Measurements from ENCODE around the gene TMEM109.

The TMEM109 gene

GRCh38 chr11:60919956-60920355, 6.0 kb downstream of the TMEM109 start:
- H3K4me3 ChIP-seq (replicated peaks; ENCODE audit: low read depth, low read length) = no peak overlapping the region
- H3K36me3 ChIP-seq (ENCODE audit: control insufficient read depth, insufficient read depth, low read length) = peaks cover 20% of the 10 kb centered on the region
- TF ChIP-seq CTCF (IDR thresholded peaks at IDR 0.05; ENCODE audit: insufficient read depth, low read length, poor library complexity, severe bottlenecking) = no peak
- no peaks in the 10 kb centered on the region for H3K27me3 ChIP-seq (replicated peaks; ENCODE audit: control insufficient read depth, insufficient read depth, low read length)
- no peak for DNase-seq (ENCODE audit: extremely low read depth, insufficient read length)

- no peak for TF ChIP-seq CTCF (IDR thresholded peaks at IDR 0.05; ENCODE audit: insufficient read depth, low read length, poor library complexity, severe bottlenecking)
- no peak for DNase-seq (ENCODE audit: extremely low read depth, insufficient read length)
- Histone ChIP-seq H3K4me3 (replicated peaks; ENCODE audit: low read depth, low read length) (no peak overlapping the region), H3K27me3 (replicated peaks; ENCODE audit: control insufficient read depth, insufficient read depth, low read length) (no peaks in the 10 kb centered on the region), H3K36me3 (ENCODE audit: control insufficient read depth, insufficient read depth, low read length) (peaks cover 20% of the 10 kb centered on the region)
Observed at GRCh38 chr11:60921259-60921658, 7.3 kb downstream of the TMEM109 start.

DNA sequence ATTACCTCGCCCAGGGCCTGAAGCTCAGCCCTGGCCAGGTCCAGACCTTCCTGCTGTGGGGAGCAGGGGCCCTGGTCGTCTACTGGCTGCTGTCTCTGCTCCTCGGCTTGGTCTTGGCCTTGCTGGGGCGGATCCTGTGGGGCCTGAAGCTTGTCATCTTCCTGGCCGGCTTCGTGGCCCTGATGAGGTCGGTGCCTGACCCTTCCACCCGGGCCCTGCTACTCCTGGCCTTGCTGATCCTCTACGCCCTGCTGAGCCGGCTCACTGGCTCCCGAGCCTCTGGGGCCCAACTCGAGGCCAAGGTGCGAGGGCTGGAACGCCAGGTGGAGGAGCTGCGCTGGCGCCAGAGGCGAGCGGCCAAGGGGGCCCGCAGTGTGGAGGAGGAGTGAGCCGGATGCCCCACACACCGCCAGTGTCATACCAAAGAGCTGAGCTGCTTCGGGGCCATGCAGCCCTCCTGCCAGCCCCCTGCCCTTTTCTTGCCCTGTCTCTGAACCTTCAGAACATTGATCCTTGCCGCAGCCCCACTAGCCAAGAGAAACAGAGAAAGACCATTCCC, 7.9 kb downstream of the TMEM109 start:
- DNase-seq (ENCODE audit: extremely low read depth, insufficient read length) = no peak
- peaks cover 20% of the 10 kb centered on the region for H3K36me3 ChIP-seq (ENCODE audit: control insufficient read depth, insufficient read depth, low read length)
- no peak for TF ChIP-seq CTCF (IDR thresholded peaks at IDR 0.05; ENCODE audit: insufficient read depth, low read length, poor library complexity, severe bottlenecking)
- no peaks in the 10 kb centered on the region for H3K27me3 ChIP-seq (replicated peaks; ENCODE audit: control insufficient read depth, insufficient read depth, low read length)
- H3K4me3 ChIP-seq (replicated peaks; ENCODE audit: low read depth, low read length) = no peak overlapping the region

GRCh38 chr11:60922906-60923305, 8.9 kb downstream of the TMEM109 start:
- Histone ChIP-seq H3K36me3 (ENCODE audit: control insufficient read depth, insufficient read depth, low read length) (peaks cover 20% of the 10 kb centered on the region), H3K27me3 (replicated peaks; ENCODE audit: control insufficient read depth, insufficient read depth, low read length) (no peaks in the 10 kb centered on the region), H3K4me3 (replicated peaks; ENCODE audit: low read depth, low read length) (no peak overlapping the region)
- no peak for TF ChIP-seq CTCF (IDR thresholded peaks at IDR 0.05; ENCODE audit: insufficient read depth, low read length, poor library complexity, severe bottlenecking)
- no peak for DNase-seq (ENCODE audit: extremely low read depth, insufficient read length)

DNA sequence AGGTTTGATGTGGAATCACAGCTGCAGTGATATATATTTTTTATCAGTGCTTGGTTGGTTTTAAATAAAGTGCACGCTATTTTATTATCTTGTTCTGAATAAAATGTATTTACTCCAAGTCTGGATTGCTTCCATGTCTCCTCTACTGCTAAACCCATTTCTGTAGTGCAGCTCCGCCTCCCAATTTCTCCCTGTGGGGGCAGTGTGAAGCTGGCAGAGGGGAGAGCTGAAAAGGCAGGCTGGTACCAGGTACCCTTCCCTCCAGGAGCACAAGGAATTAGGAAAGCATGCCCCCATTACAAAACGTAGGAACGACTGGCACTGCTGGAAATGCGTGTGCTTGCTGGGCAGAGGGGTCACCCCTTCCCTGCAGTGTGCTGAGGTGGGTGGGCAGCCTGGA, 9.4 kb downstream of the TMEM109 start:
- no peak for DNase-seq (ENCODE audit: extremely low read depth, insufficient read length)
- Histone ChIP-seq H3K27me3 (replicated peaks; ENCODE audit: control insufficient read depth, insufficient read depth, low read length) (no peaks in the 10 kb centered on the region), H3K4me3 (replicated peaks; ENCODE audit: low read depth, low read length) (no peak overlapping the region), H3K36me3 (ENCODE audit: control insufficient read depth, insufficient read depth, low read length) (peaks cover 20% of the 10 kb centered on the region)
- TF ChIP-seq CTCF (IDR thresholded peaks at IDR 0.05; ENCODE audit: insufficient read depth, low read length, poor library complexity, severe bottlenecking) = peak; percentile 6

DNA sequence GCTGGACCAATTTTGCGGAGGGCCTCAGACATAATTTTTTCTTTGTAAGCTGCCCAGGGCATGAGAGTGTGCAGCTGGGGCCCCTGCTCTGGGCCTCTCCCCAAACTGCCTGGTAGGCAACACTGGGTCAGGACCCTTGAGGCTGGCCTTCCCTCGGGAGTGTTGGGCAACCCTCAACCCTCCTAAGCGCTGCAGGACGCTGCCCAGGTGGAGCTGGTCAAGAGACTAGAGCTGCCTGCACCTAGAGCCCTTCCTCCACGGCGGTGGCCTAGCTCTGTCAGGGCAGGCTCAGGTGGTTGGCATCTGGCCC, 9.8 kb downstream of the TMEM109 start:
- H3K4me3 ChIP-seq (replicated peaks; ENCODE audit: low read depth, low read length) = peak overlapping the region; percentile 63; the same call in 1 of the 2 replicates

More for the DNA sequence above, 9.8 kb downstream of the TMEM109 start:
- no peak for DNase-seq (ENCODE audit: extremely low read depth, insufficient read length)
- Histone ChIP-seq H3K36me3 (ENCODE audit: control insufficient read depth, insufficient read depth, low read length) (peaks cover 20% of the 10 kb centered on the region), H3K27me3 (replicated peaks; ENCODE audit: control insufficient read depth, insufficient read depth, low read length) (no peaks in the 10 kb centered on the region)
- no peak for TF ChIP-seq CTCF (IDR thresholded peaks at IDR 0.05; ENCODE audit: insufficient read depth, low read length, poor library complexity, severe bottlenecking)
